ENCODE data around the gene CORO2B.

Gene CORO2B

DNA sequence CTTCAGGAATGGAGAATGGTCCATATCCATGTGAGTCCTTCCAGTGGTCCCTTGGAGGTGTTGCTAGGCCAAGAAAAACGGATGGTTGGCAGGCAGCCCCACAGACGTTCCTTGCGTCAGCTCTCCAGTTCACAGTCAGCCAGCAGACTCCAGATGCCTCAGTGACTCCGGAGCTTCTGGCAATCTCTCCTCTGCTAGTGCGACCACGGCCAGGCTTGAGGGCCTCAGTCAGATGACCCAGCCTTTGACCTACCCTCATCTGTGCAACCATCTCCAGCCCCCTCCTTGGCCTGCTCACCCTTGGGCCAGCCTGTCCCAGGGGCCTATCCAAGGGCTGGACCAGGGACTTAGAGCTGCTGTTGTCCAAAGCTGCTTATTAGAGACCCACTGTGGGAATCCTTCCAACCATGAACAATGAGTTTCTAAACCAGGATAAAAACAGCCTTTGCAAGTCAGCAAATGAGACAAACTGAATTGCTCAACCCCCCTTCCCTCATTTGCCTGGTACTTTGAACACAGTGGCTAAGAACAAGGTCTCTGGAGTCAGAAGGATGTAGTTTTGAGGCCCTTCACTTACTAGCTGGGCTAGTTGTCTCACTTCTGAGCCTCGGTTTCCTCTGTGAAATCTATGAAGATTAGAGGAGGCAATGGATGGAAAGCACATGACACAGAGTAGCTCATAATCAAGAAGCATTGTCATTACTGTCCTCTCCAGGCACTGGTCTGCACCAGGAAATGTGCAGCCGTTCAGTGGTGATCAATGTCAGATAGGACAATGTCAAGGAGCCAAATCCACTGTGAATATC, 197.1 kb downstream of the CORO2B start:
- in situ Hi-C loops (cut with MboI; ENCODE audit: low sequenced_read_pairs) = no loop called here
- H3K9me3 ChIP-seq = no peaks in the 10 kb centered on the region
- no peak for DNase-seq (ENCODE audit: low spot score in 2 of 2)
- no peaks in the 10 kb centered on the region for H3K27me3 ChIP-seq (ENCODE audit: low read depth)
- H3K36me3 ChIP-seq (replicated peaks) = peaks cover 35% of the 10 kb centered on the region
- H3K4me3 ChIP-seq = no peak overlapping the region
- no peaks in the 10 kb centered on the region for H3K4me1 ChIP-seq

DNA sequence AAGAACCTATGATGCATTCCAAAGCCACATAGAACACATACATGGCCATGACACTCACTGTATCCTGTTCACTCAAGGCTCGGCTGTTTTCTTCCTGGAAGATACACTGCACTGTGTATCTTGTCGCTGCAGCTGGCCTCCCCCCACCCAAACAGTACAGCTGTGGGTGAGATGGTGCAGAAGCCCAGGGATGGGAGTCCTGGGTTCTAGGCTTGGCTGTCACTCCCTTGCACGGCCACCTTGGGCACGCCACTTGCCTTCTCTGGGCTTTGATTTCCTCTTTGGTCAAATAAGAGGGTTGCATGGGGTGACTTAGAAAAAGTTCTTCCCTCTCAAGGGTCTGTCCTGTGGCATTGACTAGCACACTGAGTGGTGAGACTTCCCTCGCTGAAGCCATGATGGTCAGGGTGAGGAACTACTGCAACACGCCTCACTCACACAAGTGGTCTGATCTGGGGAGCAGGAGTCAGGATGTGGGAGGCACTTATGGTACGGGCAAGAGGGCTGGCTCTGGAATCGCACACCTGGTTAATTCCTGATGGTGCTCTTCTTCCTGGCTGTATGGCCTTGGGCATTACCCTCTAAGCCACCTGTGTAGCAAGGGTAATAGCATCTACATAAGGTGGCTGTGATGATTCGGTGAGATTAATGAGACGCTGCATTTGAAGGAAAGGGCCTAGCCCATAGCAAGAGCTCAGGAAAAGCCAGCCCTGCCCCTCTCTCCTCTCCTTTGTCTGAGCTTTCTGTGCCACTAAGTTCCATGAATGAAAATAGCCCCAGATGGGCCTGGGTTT, 197.9 kb downstream of the CORO2B start:
- no peaks in the 10 kb centered on the region for H3K27me3 ChIP-seq (ENCODE audit: low read depth)
- H3K9me3 ChIP-seq = no peaks in the 10 kb centered on the region
- in situ Hi-C loops (cut with MboI; ENCODE audit: low sequenced_read_pairs) = no loop called here
- H3K4me3 ChIP-seq = no peak overlapping the region
- peaks cover 41% of the 10 kb centered on the region for H3K36me3 ChIP-seq (replicated peaks)
- H3K4me1 ChIP-seq = no peaks in the 10 kb centered on the region
- DNase-seq (ENCODE audit: low spot score in 2 of 2) = no peak

Data from HAP-1 (cell line).